CD4-positive, alpha-beta T cell (primary cell): ENCODE measurements around the gene TMEM258. TPM values are rescaled to one million over a fixed set of nuclear protein-coding genes. Genes with fewer than 3 reads are reported as not detected.

Experiments used
- ATAC-seq: fragments of 200-7000 bp; cut with Tn5 transposase; one replicate; pipeline ENCODE4 v1.10.0; 2022; ENCODE audit warnings: mild to moderate bottlenecking; ENCODE audit not compliant: poor library complexity
- CTCF ChIA-PET: fragments of 350-600 bp; sonication (Branson Sonifier 250); formaldehyde crosslinking; loops from one replicate; lab custom pipeline; 2021; ENCODE audit warnings: antibody characterized with exemption, inconsistent platforms; lab: Charles Lee
- POLR2A ChIA-PET: fragments of 350-600 bp; sonication (Branson Sonifier 250); formaldehyde crosslinking; loops from one replicate; lab custom pipeline; 2021; ENCODE audit warnings: antibody characterized with exemption, inconsistent platforms; lab: Charles Lee
- DNase-seq, 14 experiments: peaks; one replicate each; pipeline ENCODE4 v3.0.0-alpha.2; 2013 to 2020; ENCODE audit warnings: mixed read lengths in 2 of 14
- H3K27ac ChIP-seq, 2 donors: one replicate each; pipeline versions ENCODE4 v1.5.1 to v1.7.0; 2013; ENCODE audit warnings: low read length in 2 of 2, low read depth in 1 of 2, mild to moderate bottlenecking in 1 of 2
- H3K27me3 ChIP-seq, 2 experiments: 1 replicate in 1 of 2; 2 replicates in 1 of 2; pipeline versions ENCODE4 v1.6.1 to v1.7.0; 2013; ENCODE audit warnings: low read length in 2 of 2, control low read depth in 1 of 2, mild to moderate bottlenecking in 1 of 2, moderate library complexity in 1 of 2; ENCODE audit not compliant: insufficient read depth in 2 of 2, control insufficient read depth in 1 of 2
- H3K36me3 ChIP-seq: one replicate; pipeline ENCODE4 v1.6.1; 2013; ENCODE audit warnings: low read length, control low read depth; ENCODE audit not compliant: insufficient read depth
- H3K4me1 ChIP-seq: one replicate; pipeline ENCODE4 v1.6.1; 2013; ENCODE audit warnings: low read length, control low read depth; ENCODE audit not compliant: insufficient read depth
- H3K4me3 ChIP-seq: one replicate; pipeline ENCODE4 v1.5.1; 2013; ENCODE audit warnings: mild to moderate bottlenecking, low read length, moderate library complexity
- H3K9me3 ChIP-seq, 2 experiments: 1 replicate in 1 of 2; 2 replicates in 1 of 2; pipeline versions ENCODE4 v1.6.1 to v1.7.0; 2013; ENCODE audit warnings: low read length in 2 of 2, mild to moderate bottlenecking in 2 of 2, control low read depth in 1 of 2, moderate library complexity in 1 of 2; ENCODE audit not compliant: control insufficient read depth in 1 of 2, insufficient read depth in 1 of 2
- H3K27ac Mint-ChIP-seq: one replicate; pipeline ENCODE4 v1.8.0; 2020; ENCODE audit warnings: mixed read lengths
- H3K27me3 Mint-ChIP-seq: one replicate; pipeline ENCODE4 v1.8.0; 2021; ENCODE audit warnings: mixed read lengths
- H3K36me3 Mint-ChIP-seq: one replicate; pipeline ENCODE4 v1.8.0; 2021; ENCODE audit warnings: low read depth, mixed read lengths
- H3K4me1 Mint-ChIP-seq: one replicate; pipeline ENCODE4 v1.8.0; 2021; ENCODE audit warnings: low read depth, mixed read lengths
- H3K4me3 Mint-ChIP-seq: one replicate; pipeline ENCODE4 v1.8.0; 2020; ENCODE audit warnings: mild to moderate bottlenecking, mixed read lengths
- H3K9me3 Mint-ChIP-seq: one replicate; pipeline ENCODE4 v1.8.0; 2020; ENCODE audit warnings: mixed read lengths
- intact Hi-C, 2 experiments: fragments of 100-400 bp; cut with DNase I in 1 of 2; cut with micrococcal nuclease in 1 of 2; formaldehyde crosslinking; loops; one replicate each; pipeline versions ENCODE4 v1.15.1 to v1.9.0; 2023 to 2025; cut with DNase I, micrococcal nuclease
- total RNA-seq, 174 experiments: library from RNA in 2 of 174; stranded (reverse) in 2 of 174; gene quantifications; one replicate each; pipeline ENCODE4 v1.2.3 and lab custom pipeline; 2021 to 2026
- TF ChIP-seq, protein P1 (sequence below): fragments of 200-600 bp; IDR thresholded peaks from one replicate; pipeline ENCODE4 v1.8.0; 2022; ENCODE audit warnings: antibody characterized with exemption, mild to moderate bottlenecking

TMEM258 gene
- total RNA-seq, 2 experiments from 2014 or later: 55.2 to 56.0 TPM

DNA sequence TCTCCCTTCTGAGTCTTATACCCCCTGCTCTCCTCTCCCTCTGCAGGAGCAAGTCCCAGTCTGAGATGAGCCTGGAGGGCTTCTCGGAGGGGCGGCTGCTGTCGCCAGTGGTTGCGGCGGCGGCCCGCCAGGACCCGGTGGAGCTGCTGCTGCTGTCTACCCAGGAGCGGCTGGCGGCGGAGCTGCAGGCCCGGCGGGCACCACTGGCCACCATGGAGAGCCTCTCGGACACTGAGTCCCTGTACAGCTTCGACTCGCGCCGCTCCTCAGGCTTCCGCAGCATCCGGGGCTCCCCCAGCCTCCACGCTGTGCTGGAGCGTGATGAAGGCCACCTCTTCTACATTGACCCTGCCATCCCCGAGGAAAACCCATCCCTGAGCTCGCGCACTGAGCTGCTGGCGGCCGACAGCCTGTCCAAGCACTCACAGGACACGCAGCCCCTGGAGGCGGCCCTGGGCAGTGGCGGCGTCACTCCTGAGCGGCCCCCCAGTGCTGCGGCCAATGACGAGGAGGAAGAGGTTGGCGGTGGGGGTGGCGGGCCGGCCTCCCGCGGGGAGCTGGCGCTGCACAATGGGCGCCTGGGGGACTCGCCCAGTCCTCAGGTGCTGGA lies 48.8 kb downstream of the TMEM258 start:
- H3K4me1 Mint-ChIP-seq: no peaks in the 10 kb centered on the region
- no peaks in the 10 kb centered on the region for H3K36me3 ChIP-seq
- no peak overlapping the region for H3K27ac ChIP-seq
- H3K4me3 ChIP-seq: no peak overlapping the region
- ChIA-PET CTCF (no interaction called here), POLR2A (no interaction called here)
- ATAC-seq: no peak
- intact Hi-C loops: no loop called here
- H3K27me3 ChIP-seq: peaks cover 0 to 5% of the 10 kb centered on the region in 2 experiments
- TF ChIP-seq, protein P1, sequence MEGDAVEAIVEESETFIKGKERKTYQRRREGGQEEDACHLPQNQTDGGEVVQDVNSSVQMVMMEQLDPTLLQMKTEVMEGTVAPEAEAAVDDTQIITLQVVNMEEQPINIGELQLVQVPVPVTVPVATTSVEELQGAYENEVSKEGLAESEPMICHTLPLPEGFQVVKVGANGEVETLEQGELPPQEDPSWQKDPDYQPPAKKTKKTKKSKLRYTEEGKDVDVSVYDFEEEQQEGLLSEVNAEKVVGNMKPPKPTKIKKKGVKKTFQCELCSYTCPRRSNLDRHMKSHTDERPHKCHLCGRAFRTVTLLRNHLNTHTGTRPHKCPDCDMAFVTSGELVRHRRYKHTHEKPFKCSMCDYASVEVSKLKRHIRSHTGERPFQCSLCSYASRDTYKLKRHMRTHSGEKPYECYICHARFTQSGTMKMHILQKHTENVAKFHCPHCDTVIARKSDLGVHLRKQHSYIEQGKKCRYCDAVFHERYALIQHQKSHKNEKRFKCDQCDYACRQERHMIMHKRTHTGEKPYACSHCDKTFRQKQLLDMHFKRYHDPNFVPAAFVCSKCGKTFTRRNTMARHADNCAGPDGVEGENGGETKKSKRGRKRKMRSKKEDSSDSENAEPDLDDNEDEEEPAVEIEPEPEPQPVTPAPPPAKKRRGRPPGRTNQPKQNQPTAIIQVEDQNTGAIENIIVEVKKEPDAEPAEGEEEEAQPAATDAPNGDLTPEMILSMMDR: no peak
- H3K27me3 Mint-ChIP-seq: peaks cover under 1% of the 10 kb centered on the region
- H3K9me3 Mint-ChIP-seq: no peaks in the 10 kb centered on the region
- no peak overlapping the region for H3K4me3 Mint-ChIP-seq
- H3K36me3 Mint-ChIP-seq: no peaks in the 10 kb centered on the region
- H3K27ac Mint-ChIP-seq: no peak overlapping the region
- peaks cover 4% of the 10 kb centered on the region for H3K4me1 ChIP-seq
- no peaks in the 10 kb centered on the region for H3K9me3 ChIP-seq
- DNase-seq: no peak

DNA sequence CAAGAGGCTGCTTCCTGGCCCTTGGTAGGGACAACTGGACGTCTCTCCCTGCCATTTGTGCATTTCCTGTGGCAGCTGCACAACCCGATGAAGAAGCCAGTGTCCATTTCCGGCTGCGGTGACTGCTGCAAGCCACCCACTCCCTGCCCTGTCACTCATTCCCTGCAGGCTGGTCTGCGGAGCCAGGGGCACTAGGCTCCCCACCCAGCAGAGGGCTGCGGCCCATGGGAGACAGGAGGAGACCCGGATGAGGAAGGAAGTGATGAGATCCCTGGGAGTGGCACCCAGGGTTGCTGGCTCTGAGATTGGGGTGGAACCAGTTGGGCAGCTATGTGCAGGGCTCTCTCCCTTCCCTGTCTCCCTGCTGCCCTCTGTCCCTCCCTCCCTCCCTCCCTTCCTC lies 50.0 kb downstream of the TMEM258 start:
- H3K4me1 Mint-ChIP-seq: no peaks in the 10 kb centered on the region
- H3K27ac ChIP-seq: no peak overlapping the region
- intact Hi-C loops: no loop called here
- no peak overlapping the region for H3K27ac Mint-ChIP-seq
- no peak for ATAC-seq
- H3K27me3 Mint-ChIP-seq: no peaks in the 10 kb centered on the region
- no peaks in the 10 kb centered on the region for H3K27me3 ChIP-seq
- no peaks in the 10 kb centered on the region for H3K4me1 ChIP-seq
- no peaks in the 10 kb centered on the region for H3K9me3 ChIP-seq
- no peak overlapping the region for H3K4me3 Mint-ChIP-seq
- TF ChIP-seq, protein P1: no peak
- no peaks in the 10 kb centered on the region for H3K36me3 Mint-ChIP-seq
- DNase-seq: no peak
- ChIA-PET POLR2A (no interaction called here), CTCF (no interaction called here)
- no peaks in the 10 kb centered on the region for H3K36me3 ChIP-seq
- no peak overlapping the region for H3K4me3 ChIP-seq
- H3K9me3 Mint-ChIP-seq: no peaks in the 10 kb centered on the region

DNA sequence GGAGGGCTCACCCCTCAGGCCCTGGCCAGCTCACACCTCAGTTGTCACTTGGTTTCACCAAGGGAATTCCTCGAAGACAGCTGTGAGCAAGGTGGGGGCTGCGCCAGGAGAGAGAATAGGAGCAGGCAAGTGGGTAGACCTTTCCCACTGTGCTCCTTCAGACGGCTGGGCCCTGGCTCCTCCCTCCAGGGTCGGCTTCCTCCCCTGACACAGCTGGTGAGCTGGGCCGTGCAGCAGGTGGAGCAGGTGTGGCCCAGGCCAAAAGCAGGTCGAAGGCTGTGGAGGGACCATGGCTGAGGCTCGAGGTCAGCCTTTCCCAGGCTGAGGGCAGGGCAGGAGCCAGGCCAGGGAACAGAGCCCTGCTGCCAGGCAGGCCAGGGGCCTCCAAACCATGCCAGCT lies 52.4 kb downstream of the TMEM258 start:
- intact Hi-C loops: no loop called here
- CTCF ChIA-PET: no interaction called here

More for the DNA sequence above, 52.4 kb downstream of the TMEM258 start:
- Histone ChIP-seq H3K27ac (no peak overlapping the region), H3K36me3 (peaks cover 2% of the 10 kb centered on the region), H3K27me3 (no peaks in the 10 kb centered on the region), H3K9me3 (no peaks in the 10 kb centered on the region), H3K4me3 (no peak overlapping the region), H3K4me1 (no peaks in the 10 kb centered on the region)
- TF ChIP-seq, protein P1: no peak
- DNase-seq: no peak
- no peaks in the 10 kb centered on the region for H3K4me1 Mint-ChIP-seq
- ATAC-seq: no peak
- no peaks in the 10 kb centered on the region for H3K9me3 Mint-ChIP-seq
- H3K4me3 Mint-ChIP-seq: no peak overlapping the region
- POLR2A ChIA-PET: no interaction called here
- H3K36me3 Mint-ChIP-seq: no peaks in the 10 kb centered on the region
- H3K27ac Mint-ChIP-seq: no peak overlapping the region
- no peaks in the 10 kb centered on the region for H3K27me3 Mint-ChIP-seq
